GM21447 (cell line): ENCODE results near the gene MRE11.
"Not testable (repeated sequence)": the region's sequence is repeated elsewhere in the genome, so short reads cannot be mapped to it uniquely, and the experiment has no call there.

Experiments used
- ATAC-seq: cut with Tn5 transposase; IDR thresholded peaks from one replicate; pipeline ENCODE4 v1.9.1; 2021; ENCODE audit not compliant: unreplicated experiment

The MRE11 gene

DNA sequence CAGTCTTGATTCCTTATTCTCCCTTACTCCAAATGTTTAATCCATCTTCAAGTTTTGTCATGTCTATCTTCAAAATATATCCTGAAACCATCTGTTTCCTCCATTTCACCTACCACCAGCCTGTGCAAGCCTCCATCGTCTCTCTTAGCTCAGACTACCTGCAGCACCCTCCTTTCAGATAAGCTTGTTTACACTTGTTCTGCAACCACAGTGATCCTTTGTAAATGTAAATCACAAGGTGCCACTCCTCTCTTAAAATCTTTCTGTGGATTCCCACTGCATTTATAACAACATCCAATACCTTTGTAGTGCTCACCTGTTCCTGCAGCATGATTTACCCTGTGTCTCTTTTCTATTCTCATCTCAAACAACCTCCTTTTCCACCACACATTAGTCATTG, 60.6 kb downstream of the MRE11 start:
- no peak for ATAC-seq

DNA sequence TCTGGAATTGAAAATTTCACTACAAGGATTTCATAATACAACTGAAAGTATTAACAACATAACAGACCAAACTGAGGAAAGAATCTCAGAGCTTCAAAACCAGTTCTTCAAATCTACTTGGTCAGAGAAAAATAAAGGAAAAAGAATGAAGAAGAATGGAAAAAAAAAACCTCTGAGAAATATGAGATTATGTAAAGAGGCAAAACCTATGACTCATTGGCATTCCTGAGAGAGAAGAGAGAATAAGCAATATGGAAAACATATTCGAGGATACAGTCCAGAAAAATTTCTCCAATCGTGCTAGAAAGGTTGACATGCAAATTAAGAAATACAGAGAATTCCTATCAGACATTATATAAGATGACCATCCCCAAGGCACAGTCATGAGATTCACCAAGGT, 69.0 kb downstream of the MRE11 start:
- no peak for ATAC-seq

- no peak for ATAC-seq
Observed at GRCh38 chr11:94424011-94424410, 69.6 kb downstream of the MRE11 start.

- no peak for ATAC-seq
Observed at GRCh38 chr11:94423507-94423906, 70.1 kb downstream of the MRE11 start.

- no peak for ATAC-seq
Observed at GRCh38 chr11:94418123-94418765, 75.4 kb downstream of the MRE11 start.

DNA sequence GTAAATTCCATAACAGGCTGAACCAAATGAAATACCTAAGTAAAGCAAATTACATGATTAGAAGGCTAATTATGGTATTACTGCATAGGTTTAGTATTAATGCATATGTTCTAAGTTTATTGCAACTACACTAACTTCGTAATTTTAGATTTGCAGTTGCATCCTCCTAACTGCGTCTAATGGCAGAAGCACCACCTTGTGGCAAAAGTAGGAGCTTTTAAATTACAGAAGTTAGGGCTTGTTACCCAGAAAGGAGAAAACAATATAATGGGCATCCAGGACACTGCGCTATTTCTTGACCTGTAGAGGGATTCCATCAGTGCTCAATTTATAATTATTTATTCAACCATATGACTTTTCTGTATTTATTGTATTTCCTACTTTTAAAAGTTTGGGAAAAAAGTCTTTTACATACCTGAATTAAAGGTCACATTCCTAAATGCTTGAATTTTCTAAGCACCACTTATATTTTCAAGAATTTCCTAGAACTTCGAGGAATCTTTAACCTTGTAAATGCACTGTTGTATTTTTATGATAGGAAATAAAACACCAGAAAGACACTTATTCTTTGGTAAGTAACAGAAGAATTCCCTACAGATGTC, 76.2 kb downstream of the MRE11 start:
- no peak for ATAC-seq

DNA sequence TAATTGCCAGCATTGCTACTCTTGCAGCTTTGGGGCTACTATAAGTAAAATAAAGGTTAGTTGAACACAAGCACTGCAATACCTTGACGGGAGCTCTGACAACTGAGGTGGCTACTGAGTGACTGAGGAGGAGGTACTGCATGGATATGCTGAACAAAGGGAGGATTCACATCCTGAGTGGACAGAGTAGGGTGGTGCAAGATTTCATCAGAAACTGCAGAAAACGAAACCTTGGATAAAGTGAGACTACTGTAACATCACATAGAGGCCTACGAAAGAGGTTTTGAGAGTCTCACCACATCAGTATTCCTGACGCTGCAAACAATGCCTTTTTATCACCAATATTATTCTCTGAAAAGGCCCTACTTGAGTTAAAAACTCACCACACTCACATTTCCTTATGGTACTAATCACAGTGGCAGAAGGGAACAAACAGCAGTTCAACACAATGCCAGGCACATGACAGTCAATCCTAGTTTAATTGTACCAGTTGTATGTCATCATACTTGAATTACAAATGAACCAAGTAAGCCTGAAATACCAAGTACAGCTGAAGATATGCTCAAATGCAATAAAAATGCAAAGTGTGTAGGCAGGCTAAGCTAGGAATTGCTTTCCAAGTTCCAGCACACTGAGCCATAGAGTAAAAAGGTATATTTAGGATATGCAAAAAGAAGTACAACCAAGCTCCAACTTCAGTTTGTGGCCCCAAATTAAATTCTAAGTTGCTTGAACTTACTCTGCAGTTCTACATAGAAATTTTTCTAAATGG, 88.4 kb downstream of the MRE11 start:
- no peak for ATAC-seq

GRCh38 chr11:94402355-94402754, 91.3 kb downstream of the MRE11 start:
- no peak for ATAC-seq

GRCh38 chr11:94401773-94402265, 91.8 kb downstream of the MRE11 start:
- ATAC-seq: no peak

DNA sequence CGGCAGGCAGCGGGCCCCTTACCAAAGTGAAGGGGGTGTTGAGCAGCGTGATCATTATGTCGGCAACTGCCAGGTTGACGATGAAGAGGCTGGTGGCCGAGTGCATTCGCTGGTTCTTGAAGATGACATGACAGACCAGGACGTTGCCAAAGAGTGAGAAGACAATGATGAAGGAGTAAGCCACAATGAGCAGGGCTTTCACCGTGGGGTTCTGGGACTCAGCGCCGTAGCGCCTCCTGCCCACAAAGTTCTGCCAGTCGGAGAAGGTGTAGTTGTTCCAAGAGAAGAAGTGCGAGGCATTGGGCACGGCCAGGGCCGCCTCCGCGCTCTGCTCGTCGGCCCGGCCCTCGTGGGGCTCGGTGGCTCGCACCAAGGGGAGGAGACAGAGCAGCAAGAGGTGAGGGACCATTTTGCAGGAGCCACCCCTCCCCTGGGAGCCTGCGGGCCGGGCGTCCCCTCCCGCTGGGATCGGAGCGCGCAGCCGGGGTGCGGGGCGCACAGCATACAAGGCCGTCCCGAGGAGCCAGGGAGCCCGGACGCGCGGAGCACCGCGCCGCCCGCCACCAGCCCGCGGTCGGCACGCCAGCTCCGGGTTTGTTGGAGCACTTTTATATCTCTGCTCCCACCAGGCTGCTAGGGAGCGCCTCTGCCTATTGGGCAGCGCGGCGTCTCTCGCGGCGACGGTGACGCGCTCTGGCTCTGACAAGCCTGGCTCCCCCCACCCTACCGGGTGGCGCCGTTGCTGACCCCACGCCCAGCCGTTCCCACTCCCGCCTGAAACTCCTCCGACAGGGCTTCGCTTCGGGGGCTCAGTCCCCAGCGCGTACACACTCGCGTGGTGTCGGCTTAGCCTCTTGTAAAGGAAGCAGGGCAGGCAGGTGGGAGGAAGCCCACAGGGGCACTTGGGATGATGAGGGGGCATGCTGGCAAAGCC, 92.5 kb downstream of the MRE11 start, which contains the start of gene GPR83:
Gene GPR83, minus strand, starts transcription at position 581 of the 934 bp plus-strand sequence. Its CDS starts 172 bp downstream, at position 409.
- no peak for ATAC-seq

- ATAC-seq: no peak
Observed at GRCh38 chr11:94400457-94400838, 93.2 kb downstream of the MRE11 start.

DNA sequence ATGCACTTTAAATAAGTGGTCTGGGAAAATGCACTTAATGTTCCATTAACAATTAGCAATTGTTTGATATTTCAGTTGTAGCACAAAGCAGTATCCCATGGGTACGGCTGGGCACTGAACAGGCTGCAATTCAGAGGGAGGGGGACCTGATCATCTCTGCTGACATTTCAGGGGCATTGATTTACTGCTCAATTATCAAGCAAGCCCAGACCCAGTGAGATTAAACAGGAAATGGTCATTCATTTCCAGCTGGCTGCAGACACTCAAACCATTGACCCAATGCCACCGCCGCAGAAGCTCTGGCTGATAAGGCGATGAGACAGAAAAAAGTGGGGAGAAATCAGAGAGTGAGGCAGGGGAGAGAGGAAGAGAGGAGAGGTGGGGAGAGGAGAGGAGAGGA, 93.6 kb downstream of the MRE11 start:
- no peak for ATAC-seq

DNA sequence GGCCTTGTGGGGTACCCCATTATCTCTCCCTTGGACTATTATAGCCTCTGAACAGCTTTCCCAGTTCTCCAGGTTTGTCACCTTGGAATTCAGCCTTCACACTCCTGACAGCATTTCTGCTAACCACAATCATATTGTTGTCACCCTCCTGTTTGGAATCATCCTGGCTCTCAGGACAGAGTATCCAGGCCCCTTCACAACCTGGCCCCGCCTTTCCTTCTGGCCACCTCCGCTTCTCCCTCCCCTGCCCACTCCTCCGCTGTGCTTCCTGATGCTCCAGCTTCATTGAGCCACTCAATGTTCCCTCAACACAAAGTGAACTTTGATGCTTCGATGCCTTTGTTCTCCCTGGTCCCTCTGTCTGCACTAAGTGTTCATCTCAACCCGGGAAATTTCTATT, 95.5 kb downstream of the MRE11 start:
- ATAC-seq: no peak

DNA sequence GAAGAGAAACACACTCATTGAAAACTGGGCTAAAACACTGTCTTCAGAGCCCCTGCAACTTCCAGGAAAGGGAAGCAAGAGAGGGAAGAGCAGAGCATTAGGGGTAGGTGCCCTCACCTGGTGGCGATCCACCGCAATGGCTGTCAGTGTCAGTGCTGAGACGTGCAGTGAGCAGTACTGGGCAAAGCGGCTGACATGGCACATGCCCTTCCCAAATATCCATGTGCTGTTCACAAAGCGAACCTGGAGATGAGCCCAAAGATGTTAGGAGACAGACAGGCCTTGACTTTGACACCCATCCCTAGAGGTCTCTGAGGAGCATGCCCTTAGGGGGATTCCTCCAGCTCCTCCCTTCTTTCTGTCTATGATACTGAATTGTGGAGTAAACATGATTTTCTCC, 97.4 kb downstream of the MRE11 start:
- ATAC-seq: no peak

GRCh38 chr11:94391937-94392336, 101.7 kb downstream of the MRE11 start:
- ATAC-seq: not testable (repeated sequence)

GRCh38 chr11:94379613-94380012, 114.0 kb downstream of the MRE11 start:
- ATAC-seq: no peak

DNA sequence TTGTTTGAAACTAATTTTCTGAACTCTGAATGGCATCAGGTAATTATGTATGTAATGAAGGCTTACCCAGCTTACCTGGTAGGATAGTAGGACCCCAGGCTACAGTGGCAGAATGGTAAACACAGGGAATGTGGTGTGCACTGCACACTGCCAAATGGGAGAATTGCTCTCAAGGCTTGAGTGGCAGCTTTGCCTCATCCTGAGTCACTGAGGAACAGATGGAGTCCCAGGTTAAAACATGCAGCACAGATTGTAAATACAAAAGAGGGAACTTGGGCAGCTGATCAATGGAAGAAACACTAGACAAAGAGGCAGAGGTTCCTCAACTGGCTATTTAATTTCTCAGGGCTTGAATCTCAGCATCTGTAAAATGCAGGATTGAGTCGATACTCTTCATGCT, 116.8 kb downstream of the MRE11 start:
- ATAC-seq: no peak

DNA sequence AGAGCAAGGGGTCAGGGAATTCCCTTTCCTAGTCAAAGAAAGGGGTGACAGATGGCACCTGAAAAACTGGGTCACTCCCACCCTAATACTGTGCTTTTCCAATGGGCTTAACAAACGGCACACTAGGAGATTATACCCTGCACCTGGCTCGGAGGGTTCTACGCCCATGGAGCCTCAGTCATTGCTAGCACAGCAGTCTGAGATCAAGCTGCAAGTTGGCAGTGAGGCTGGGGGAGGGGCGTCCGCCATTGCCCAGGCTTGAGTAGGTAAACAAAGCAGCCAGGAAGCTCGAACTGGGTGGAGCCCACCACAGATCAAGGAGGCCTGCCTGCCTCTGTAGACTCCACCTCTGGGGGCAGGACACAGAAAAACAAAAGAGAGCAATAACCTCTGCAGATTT, 123.1 kb downstream of the MRE11 start:
- ATAC-seq: not testable (repeated sequence)
